ENCODE data around the gene SLX4IP.

DNA sequence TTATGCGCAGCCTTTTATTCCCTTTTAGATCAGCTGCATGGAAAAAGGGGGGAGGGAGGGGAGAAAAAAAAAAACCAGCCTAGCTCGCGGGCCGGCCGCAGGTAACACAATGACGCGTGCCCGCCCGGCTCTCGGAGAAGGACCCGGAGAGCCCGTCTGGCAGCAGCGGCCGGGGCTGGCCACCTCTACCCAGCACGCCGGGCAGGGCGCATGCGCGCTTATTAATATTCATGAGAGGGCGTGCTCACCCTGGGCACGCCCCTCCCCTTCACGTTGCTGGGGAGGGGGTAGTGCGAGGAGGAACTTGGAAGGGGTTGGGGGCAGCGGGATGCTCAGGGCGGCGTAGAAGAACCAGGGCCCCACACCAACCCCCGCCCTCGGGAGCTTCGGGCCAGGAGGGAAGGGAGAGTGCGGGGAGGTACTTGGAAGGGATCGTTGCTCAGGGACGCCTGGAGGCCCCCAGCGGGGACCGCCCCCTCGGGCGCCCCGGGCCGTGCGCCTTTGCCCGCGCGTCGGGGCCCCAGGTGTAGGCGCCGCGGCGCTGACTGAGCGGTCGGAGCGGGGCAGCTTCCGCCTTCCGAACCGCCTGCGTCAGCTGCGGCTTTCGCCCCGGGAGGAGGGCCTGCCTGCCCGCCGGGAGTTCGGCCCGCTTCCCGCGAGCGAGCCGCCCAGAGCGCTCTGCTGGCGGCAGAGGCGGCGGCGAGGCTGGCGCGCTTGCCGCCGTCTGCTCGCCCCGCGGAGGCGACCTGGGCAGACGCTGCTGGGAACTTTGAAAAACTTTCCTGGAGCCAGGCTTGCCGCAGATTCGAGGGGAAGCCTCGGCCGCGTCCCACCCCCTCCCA is 239.0 kb downstream of the SLX4IP start, which contains the start of gene JAG1:
- TF ChIP-seq ZNF776 (tag by site-specific recombination; IDR thresholded peaks at IDR 0.05; ENCODE audit: borderline replicate concordance) (no peak), MEIS1 (CRISPR knock-in tag; IDR thresholded peaks at IDR 0.05; ENCODE audit: borderline replicate concordance) (no peak), ZNF335 (tag by site-specific recombination; conservative IDR thresholded peaks at IDR 0.05) (peak; percentile 12), ZNF707 (tag by site-specific recombination; IDR thresholded peaks at IDR 0.05) (no peak), ZNF302 (tag by site-specific recombination; IDR thresholded peaks at IDR 0.05; ENCODE audit: low read depth) (no peak)
- TF ChIP-seq, protein P1, sequence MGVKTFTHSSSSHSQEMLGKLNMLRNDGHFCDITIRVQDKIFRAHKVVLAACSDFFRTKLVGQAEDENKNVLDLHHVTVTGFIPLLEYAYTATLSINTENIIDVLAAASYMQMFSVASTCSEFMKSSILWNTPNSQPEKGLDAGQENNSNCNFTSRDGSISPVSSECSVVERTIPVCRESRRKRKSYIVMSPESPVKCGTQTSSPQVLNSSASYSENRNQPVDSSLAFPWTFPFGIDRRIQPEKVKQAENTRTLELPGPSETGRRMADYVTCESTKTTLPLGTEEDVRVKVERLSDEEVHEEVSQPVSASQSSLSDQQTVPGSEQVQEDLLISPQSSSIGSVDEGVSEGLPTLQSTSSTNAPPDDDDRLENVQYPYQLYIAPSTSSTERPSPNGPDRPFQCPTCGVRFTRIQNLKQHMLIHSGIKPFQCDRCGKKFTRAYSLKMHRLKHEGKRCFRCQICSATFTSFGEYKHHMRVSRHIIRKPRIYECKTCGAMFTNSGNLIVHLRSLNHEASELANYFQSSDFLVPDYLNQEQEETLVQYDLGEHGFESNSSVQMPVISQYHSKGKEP (tag by site-specific recombination; IDR thresholded peaks at IDR 0.05) = no peak
- TF ChIP-seq, protein P2, sequence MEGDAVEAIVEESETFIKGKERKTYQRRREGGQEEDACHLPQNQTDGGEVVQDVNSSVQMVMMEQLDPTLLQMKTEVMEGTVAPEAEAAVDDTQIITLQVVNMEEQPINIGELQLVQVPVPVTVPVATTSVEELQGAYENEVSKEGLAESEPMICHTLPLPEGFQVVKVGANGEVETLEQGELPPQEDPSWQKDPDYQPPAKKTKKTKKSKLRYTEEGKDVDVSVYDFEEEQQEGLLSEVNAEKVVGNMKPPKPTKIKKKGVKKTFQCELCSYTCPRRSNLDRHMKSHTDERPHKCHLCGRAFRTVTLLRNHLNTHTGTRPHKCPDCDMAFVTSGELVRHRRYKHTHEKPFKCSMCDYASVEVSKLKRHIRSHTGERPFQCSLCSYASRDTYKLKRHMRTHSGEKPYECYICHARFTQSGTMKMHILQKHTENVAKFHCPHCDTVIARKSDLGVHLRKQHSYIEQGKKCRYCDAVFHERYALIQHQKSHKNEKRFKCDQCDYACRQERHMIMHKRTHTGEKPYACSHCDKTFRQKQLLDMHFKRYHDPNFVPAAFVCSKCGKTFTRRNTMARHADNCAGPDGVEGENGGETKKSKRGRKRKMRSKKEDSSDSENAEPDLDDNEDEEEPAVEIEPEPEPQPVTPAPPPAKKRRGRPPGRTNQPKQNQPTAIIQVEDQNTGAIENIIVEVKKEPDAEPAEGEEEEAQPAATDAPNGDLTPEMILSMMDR (tag by site-specific recombination; IDR thresholded peaks at IDR 0.05) = no peak
- TF ChIP-seq, protein P3, sequence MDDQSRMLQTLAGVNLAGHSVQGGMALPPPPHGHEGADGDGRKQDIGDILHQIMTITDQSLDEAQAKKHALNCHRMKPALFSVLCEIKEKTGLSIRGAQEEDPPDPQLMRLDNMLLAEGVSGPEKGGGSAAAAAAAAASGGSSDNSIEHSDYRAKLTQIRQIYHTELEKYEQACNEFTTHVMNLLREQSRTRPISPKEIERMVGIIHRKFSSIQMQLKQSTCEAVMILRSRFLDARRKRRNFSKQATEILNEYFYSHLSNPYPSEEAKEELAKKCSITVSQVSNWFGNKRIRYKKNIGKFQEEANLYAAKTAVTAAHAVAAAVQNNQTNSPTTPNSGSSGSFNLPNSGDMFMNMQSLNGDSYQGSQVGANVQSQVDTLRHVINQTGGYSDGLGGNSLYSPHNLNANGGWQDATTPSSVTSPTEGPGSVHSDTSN (CRISPR knock-in tag; IDR thresholded peaks at IDR 0.05) = no peak

Data from HEK293 (cell line).